ENCODE measurements around the gene TMC8. TPM values are rescaled to one million over a fixed set of nuclear protein-coding genes. Genes with fewer than 3 reads are reported as not detected.
"Not testable (repeated sequence)": the region's sequence is repeated elsewhere in the genome, so short reads cannot be mapped to it uniquely, and the experiment has no call there.

TMC8 gene
- total and polyA plus RNA-seq, 4 donors = 1.3 to 14.5 (median 5.0) TPM

DNA sequence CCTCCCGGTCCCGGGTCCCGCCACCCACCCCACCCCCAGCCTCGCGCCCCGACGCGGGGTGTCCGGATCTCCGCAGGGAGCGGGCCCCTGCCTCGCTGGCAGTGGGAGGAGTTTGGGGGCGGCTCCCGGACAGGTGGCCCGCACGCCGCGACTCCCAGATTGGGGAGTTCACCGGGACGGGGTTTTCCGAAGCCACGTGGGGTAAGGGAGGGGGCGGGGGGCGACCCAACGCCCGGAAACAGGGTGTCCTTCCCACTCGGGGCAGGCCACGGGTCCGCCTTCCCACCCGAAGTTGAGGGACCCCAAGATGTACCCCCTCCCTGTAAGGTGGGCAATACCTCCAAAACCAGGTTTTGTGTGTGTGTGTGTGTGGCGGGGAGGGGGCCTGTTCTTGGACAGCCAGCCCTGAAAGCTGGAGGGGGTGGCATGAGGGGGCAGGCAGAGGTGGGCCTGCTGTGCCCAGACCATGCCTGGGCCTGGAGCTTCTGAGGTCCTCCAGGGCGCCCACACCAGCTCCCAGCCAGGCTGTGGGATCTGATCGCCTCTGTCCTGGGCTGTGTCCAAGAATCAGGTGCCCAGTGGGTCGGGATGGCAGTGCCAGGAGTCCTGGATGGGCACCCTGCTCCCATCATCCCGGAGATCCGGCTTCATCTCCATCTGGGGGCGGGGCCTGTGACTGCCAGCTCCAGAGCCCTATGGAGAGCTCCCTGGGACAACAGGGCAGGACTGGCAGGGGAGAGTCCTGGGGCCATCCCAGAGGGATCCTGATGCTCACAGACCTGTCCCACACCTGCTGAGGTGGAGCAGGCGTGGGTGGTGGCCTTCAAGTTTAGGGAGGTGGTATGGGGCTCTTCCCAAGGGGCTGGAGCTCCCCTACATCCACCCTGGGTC lies 38.6 kb downstream of the TMC8 start:
- Histone ChIP-seq H3K27ac (ENCODE audit: low read depth in 1 of 2, low read length in 2 of 2) (peak overlapping the region; percentile 39 to 73), H3K9me3 (ENCODE audit: control insufficient read depth in 4 of 4, low read length in 3 of 4) (no peaks in the 10 kb centered on the region), H3K9ac (ENCODE audit: low read depth in 1 of 2, low read length in 2 of 2) (peak overlapping the region in 1 of 2 donors; percentile 28), H3K36me3 (ENCODE audit: control insufficient read depth in 4 of 4, insufficient read depth in 3 of 4, low read depth in 1 of 4, low read length in 3 of 4) (peaks cover 0 to 21% (median 4%) of the 10 kb centered on the region in 4 donors), H3K4me3 (ENCODE audit: low read depth in 1 of 3, low read length in 3 of 3) (peak overlapping the region; percentile 41 to 87 (median 74)), H3K4me1 (ENCODE audit: control insufficient read depth in 4 of 4, insufficient read depth in 4 of 4, low read length in 3 of 4) (peaks cover 11 to 29% (median 20%) of the 10 kb centered on the region in 4 donors), H3K27me3 (ENCODE audit: control insufficient read depth in 4 of 4, insufficient read depth in 4 of 4, low read length in 3 of 4) (no peaks in the 10 kb centered on the region)
- no peak for TF ChIP-seq EGR1 (IDR thresholded peaks at IDR 0.05; ENCODE audit: low read depth in 2 of 2)
- TF ChIP-seq, protein P1, sequence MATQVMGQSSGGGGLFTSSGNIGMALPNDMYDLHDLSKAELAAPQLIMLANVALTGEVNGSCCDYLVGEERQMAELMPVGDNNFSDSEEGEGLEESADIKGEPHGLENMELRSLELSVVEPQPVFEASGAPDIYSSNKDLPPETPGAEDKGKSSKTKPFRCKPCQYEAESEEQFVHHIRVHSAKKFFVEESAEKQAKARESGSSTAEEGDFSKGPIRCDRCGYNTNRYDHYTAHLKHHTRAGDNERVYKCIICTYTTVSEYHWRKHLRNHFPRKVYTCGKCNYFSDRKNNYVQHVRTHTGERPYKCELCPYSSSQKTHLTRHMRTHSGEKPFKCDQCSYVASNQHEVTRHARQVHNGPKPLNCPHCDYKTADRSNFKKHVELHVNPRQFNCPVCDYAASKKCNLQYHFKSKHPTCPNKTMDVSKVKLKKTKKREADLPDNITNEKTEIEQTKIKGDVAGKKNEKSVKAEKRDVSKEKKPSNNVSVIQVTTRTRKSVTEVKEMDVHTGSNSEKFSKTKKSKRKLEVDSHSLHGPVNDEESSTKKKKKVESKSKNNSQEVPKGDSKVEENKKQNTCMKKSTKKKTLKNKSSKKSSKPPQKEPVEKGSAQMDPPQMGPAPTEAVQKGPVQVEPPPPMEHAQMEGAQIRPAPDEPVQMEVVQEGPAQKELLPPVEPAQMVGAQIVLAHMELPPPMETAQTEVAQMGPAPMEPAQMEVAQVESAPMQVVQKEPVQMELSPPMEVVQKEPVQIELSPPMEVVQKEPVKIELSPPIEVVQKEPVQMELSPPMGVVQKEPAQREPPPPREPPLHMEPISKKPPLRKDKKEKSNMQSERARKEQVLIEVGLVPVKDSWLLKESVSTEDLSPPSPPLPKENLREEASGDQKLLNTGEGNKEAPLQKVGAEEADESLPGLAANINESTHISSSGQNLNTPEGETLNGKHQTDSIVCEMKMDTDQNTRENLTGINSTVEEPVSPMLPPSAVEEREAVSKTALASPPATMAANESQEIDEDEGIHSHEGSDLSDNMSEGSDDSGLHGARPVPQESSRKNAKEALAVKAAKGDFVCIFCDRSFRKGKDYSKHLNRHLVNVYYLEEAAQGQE (IDR thresholded peaks at IDR 0.05) = no peak
- no peak for TF ChIP-seq JUND (IDR thresholded peaks at IDR 0.05)
- TF ChIP-seq FOXA2 (IDR thresholded peaks at IDR 0.05) = no peak
- TF ChIP-seq, protein P2, sequence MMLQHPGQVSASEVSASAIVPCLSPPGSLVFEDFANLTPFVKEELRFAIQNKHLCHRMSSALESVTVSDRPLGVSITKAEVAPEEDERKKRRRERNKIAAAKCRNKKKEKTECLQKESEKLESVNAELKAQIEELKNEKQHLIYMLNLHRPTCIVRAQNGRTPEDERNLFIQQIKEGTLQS (IDR thresholded peaks at IDR 0.05) = no peak
- TF ChIP-seq FOXA1 (IDR thresholded peaks at IDR 0.05) = no peak
- WGBS = 7% methylated on average over 38 of the region's 38 CpGs
- no peak for DNase-seq (ENCODE audit: low spot score)

DNA sequence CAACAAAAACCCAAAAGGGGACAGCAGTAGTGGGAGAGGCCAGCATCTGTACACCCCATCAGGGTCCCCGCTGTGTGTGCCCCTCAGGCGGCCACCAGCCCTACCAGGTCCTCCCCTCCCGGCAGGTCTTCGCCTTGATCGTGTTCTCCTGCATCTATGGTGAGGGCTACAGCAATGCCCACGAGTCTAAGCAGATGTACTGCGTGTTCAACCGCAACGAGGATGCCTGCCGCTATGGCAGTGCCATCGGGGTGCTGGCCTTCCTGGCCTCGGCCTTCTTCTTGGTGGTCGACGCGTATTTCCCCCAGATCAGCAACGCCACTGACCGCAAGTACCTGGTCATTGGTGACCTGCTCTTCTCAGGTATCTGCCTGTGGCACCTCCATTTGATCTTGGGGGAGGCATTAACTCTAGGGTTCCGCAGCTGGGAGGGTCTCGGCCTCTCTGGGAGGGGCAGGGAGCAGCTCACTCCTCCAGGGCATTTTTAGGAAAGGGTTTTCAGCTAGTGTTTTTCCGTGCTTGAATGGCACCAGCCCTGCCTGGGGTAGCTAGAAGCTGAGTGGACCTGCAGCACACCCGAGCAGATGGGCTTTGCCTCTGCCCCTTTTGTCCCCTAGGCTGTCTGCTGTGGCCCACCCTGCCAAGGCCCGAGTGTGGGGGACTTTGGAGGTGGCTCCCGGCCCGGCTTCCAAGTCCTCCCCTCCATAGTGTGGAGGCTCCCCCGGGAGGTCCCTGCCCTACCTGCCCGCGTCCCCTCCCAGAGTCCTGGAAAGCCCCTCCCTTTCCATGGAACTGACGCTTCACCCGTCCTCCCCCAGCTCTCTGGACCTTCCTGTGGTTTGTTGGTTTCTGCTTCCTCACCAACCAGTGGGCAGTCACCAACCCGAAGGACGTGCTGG lies 40.4 kb downstream of the TMC8 start:
- no peak for DNase-seq (ENCODE audit: low spot score)
- WGBS = 89% methylated on average over 31 of the region's 31 CpGs
- Histone ChIP-seq H3K9me3 (ENCODE audit: control insufficient read depth in 4 of 4, low read length in 3 of 4) (no peaks in the 10 kb centered on the region), H3K4me3 (ENCODE audit: low read depth in 1 of 3, low read length in 3 of 3) (no peak overlapping the region), H3K4me1 (ENCODE audit: control insufficient read depth in 4 of 4, insufficient read depth in 4 of 4, low read length in 3 of 4) (peaks cover 20 to 46% (median 34%) of the 10 kb centered on the region in 4 donors), H3K36me3 (ENCODE audit: control insufficient read depth in 4 of 4, insufficient read depth in 3 of 4, low read depth in 1 of 4, low read length in 3 of 4) (peaks cover 0 to 21% (median 4%) of the 10 kb centered on the region in 4 donors), H3K27ac (ENCODE audit: low read depth in 1 of 2, low read length in 2 of 2) (no peak overlapping the region), H3K27me3 (ENCODE audit: control insufficient read depth in 4 of 4, insufficient read depth in 4 of 4, low read length in 3 of 4) (no peaks in the 10 kb centered on the region), H3K9ac (ENCODE audit: low read depth in 1 of 2, low read length in 2 of 2) (no peak overlapping the region)
- TF ChIP-seq, protein P3, sequence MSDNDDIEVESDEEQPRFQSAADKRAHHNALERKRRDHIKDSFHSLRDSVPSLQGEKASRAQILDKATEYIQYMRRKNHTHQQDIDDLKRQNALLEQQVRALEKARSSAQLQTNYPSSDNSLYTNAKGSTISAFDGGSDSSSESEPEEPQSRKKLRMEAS (IDR thresholded peaks at IDR 0.05) = no peak
- TF ChIP-seq YY1 (IDR thresholded peaks at IDR 0.05) (no peak), GABPA (IDR thresholded peaks at IDR 0.05 in 1 of 2, conservative IDR thresholded peaks at IDR 0.05 in 1 of 2) (no peak), RXRA (IDR thresholded peaks at IDR 0.05) (no peak), EGR1 (IDR thresholded peaks at IDR 0.05; ENCODE audit: low read depth in 2 of 2) (no peak), TAF1 (conservative IDR thresholded peaks at IDR 0.05) (no peak), FOXA2 (IDR thresholded peaks at IDR 0.05) (no peak), JUND (IDR thresholded peaks at IDR 0.05) (no peak), RAD21 (IDR thresholded peaks at IDR 0.05) (no peak)
- TF ChIP-seq, protein P2 (IDR thresholded peaks at IDR 0.05) = no peak

GRCh38 chr17:78171591-78172248 lies 41.1 kb downstream of the TMC8 start:
- not testable (repeated sequence) for H3K27me3 ChIP-seq (ENCODE audit: control insufficient read depth in 4 of 4, insufficient read depth in 4 of 4, low read length in 3 of 4); H3K9ac ChIP-seq (ENCODE audit: low read depth in 1 of 2, low read length in 2 of 2); DNase-seq (ENCODE audit: low spot score); H3K9me3 ChIP-seq (ENCODE audit: control insufficient read depth in 4 of 4, low read length in 3 of 4); H3K4me3 ChIP-seq (ENCODE audit: low read depth in 1 of 3, low read length in 3 of 3)
- Histone ChIP-seq H3K4me1 (ENCODE audit: control insufficient read depth in 4 of 4, insufficient read depth in 4 of 4, low read length in 3 of 4) (peaks cover 25 to 54% (median 41%) of the 10 kb centered on the region in 4 donors), H3K27ac (ENCODE audit: low read depth in 1 of 2, low read length in 2 of 2) (peak overlapping the region in 1 of 2 donors; percentile 12), H3K36me3 (ENCODE audit: control insufficient read depth in 4 of 4, insufficient read depth in 3 of 4, low read depth in 1 of 4, low read length in 3 of 4) (peaks cover 0 to 21% (median 4%) of the 10 kb centered on the region in 4 donors)
- WGBS = 85% methylated on average over 19 of the region's 19 CpGs

All from liver (tissue), 9 donors.